ENCODE results near the gene DGKI. TPM values are rescaled to one million over a fixed set of nuclear protein-coding genes. Genes with fewer than 3 reads are reported as not detected.

The DGKI gene
- total RNA-seq, 1 experiment from 2014 or later: 0.39 TPM

GRCh38 chr7:137850972-137851945 lies 4.5 kb upstream of the DGKI start:
- TF ChIP-seq, protein P1, sequence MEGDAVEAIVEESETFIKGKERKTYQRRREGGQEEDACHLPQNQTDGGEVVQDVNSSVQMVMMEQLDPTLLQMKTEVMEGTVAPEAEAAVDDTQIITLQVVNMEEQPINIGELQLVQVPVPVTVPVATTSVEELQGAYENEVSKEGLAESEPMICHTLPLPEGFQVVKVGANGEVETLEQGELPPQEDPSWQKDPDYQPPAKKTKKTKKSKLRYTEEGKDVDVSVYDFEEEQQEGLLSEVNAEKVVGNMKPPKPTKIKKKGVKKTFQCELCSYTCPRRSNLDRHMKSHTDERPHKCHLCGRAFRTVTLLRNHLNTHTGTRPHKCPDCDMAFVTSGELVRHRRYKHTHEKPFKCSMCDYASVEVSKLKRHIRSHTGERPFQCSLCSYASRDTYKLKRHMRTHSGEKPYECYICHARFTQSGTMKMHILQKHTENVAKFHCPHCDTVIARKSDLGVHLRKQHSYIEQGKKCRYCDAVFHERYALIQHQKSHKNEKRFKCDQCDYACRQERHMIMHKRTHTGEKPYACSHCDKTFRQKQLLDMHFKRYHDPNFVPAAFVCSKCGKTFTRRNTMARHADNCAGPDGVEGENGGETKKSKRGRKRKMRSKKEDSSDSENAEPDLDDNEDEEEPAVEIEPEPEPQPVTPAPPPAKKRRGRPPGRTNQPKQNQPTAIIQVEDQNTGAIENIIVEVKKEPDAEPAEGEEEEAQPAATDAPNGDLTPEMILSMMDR (conservative IDR thresholded peaks at IDR 0.05; ENCODE audit: low read depth, low read length): no peak
- no peak for TF ChIP-seq EZH2 (IDR thresholded peaks at IDR 0.05; ENCODE audit: borderline replicate concordance, low read depth, low read length, poor library complexity, severe bottlenecking)
- ChIA-PET POLR2A (ENCODE audit: low non-redundant PET) (no interaction called here), CTCF (no interaction called here)
- intact Hi-C loops (cut with micrococcal nuclease; ENCODE audit: unreplicated experiment): no loop called here
- H3K9me3 ChIP-seq (ENCODE audit: low read depth, low read length, poor library complexity, severe bottlenecking): no peaks in the 10 kb centered on the region
- H3K4me3 ChIP-seq (ENCODE audit: low read depth, low read length, poor library complexity, severe bottlenecking): no peak overlapping the region
- no peaks in the 10 kb centered on the region for H3K36me3 ChIP-seq (ENCODE audit: insufficient read depth, low read length, poor library complexity, severe bottlenecking)
- no peak for DNase-seq (ENCODE audit: low spot score)
- H3K27ac ChIP-seq (ENCODE audit: low read depth, low read length, poor library complexity, severe bottlenecking): no peak overlapping the region
- no TSS peak for BruUV-seq (replicated peaks)
- H3K4me1 ChIP-seq (ENCODE audit: insufficient read depth, low read length, poor library complexity, severe bottlenecking): no peaks in the 10 kb centered on the region
- H3K27me3 ChIP-seq (replicated peaks; ENCODE audit: insufficient read depth, low read depth, low read length, poor library complexity): peaks cover 44% of the 10 kb centered on the region

DNA sequence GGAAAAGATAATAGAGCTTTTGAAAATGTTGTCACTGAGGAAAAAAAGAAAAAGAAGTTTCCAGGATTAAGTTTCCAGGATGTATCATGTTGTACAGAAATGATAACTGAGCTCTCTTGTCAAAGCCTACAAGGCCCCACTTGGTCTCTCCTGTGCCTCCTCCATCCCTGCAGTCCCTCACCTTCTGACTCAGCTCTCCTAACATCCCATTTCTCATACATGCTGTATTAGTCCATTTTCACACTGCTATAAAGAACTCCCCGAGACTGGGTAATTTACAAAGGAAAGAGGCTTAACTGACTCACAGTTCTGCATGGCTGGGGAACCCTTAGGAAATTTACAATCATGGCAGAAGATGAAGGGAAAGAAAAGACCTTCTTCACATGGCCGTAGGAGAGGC lies 3.8 kb upstream of the DGKI start:
- no TSS peak for BruUV-seq (replicated peaks)
- Histone ChIP-seq H3K27ac (ENCODE audit: low read depth, low read length, poor library complexity, severe bottlenecking) (no peak overlapping the region), H3K4me1 (ENCODE audit: insufficient read depth, low read length, poor library complexity, severe bottlenecking) (no peaks in the 10 kb centered on the region), H3K4me3 (ENCODE audit: low read depth, low read length, poor library complexity, severe bottlenecking) (no peak overlapping the region), H3K36me3 (ENCODE audit: insufficient read depth, low read length, poor library complexity, severe bottlenecking) (no peaks in the 10 kb centered on the region), H3K27me3 (replicated peaks; ENCODE audit: insufficient read depth, low read depth, low read length, poor library complexity) (peaks cover 51% of the 10 kb centered on the region), H3K9me3 (ENCODE audit: low read depth, low read length, poor library complexity, severe bottlenecking) (no peaks in the 10 kb centered on the region)
- ChIA-PET POLR2A (ENCODE audit: low non-redundant PET) (no interaction called here), CTCF (no interaction called here)
- no peak for TF ChIP-seq EZH2 (IDR thresholded peaks at IDR 0.05; ENCODE audit: borderline replicate concordance, low read depth, low read length, poor library complexity, severe bottlenecking)
- TF ChIP-seq, protein P1 (conservative IDR thresholded peaks at IDR 0.05; ENCODE audit: low read depth, low read length): no peak
- intact Hi-C loops (cut with micrococcal nuclease; ENCODE audit: unreplicated experiment): no loop called here
- no peak for DNase-seq (ENCODE audit: low spot score)

DNA sequence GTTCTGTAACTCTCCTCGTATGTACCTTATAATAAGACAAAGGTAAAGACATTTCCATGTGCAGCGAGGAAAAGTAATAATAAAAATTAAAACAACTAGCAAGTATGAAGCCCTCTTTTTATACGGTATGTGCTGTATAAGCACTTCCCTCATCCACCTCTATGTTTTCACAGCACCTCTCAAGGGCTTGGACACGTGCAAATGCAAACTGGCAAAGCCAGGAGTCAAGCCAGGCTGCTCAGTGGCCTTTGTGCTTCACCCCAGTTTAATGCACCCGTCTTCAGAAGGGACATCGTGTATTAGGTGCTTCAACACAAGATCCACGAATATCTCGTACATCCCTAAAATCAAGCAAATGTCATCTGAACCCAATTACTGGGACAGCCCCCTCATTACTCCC lies 1.3 kb upstream of the DGKI start:
- TF ChIP-seq, protein P1 (conservative IDR thresholded peaks at IDR 0.05; ENCODE audit: low read depth, low read length): no peak
- TF ChIP-seq EZH2 (IDR thresholded peaks at IDR 0.05; ENCODE audit: borderline replicate concordance, low read depth, low read length, poor library complexity, severe bottlenecking): no peak
- ChIA-PET POLR2A (ENCODE audit: low non-redundant PET) (no interaction called here), CTCF (no interaction called here)
- H3K9me3 ChIP-seq (ENCODE audit: low read depth, low read length, poor library complexity, severe bottlenecking): no peaks in the 10 kb centered on the region
- intact Hi-C loops (cut with micrococcal nuclease; ENCODE audit: unreplicated experiment): no loop called here
- no peak overlapping the region for H3K27ac ChIP-seq (ENCODE audit: low read depth, low read length, poor library complexity, severe bottlenecking)
- H3K36me3 ChIP-seq (ENCODE audit: insufficient read depth, low read length, poor library complexity, severe bottlenecking): no peaks in the 10 kb centered on the region
- BruUV-seq (replicated peaks): no TSS peak
- H3K27me3 ChIP-seq (replicated peaks; ENCODE audit: insufficient read depth, low read depth, low read length, poor library complexity): peaks cover 74% of the 10 kb centered on the region
- H3K4me3 ChIP-seq (ENCODE audit: low read depth, low read length, poor library complexity, severe bottlenecking): no peak overlapping the region
- no peak for DNase-seq (ENCODE audit: low spot score)
- H3K4me1 ChIP-seq (ENCODE audit: insufficient read depth, low read length, poor library complexity, severe bottlenecking): no peaks in the 10 kb centered on the region
